GM19397 (cell line): ENCODE measurements around the gene NSMF.
"Not testable (repeated sequence)": the region's sequence is repeated elsewhere in the genome, so short reads cannot be mapped to it uniquely, and the experiment has no call there.

ENCODE experiments used
- ATAC-seq: cut with Tn5 transposase; IDR thresholded peaks from one replicate; pipeline ENCODE4 v1.9.1; 2021; ENCODE audit warnings: mild to moderate bottlenecking, moderate library complexity; ENCODE audit not compliant: unreplicated experiment

The NSMF gene

GRCh38 chr9:137477778-137478612 lies 18.9 kb upstream of the NSMF start:
- no peak for ATAC-seq

GRCh38 chr9:137476856-137477255 lies 17.7 kb upstream of the NSMF start:
- ATAC-seq, result no peak

GRCh38 chr9:137475666-137476065 lies 16.5 kb upstream of the NSMF start:
- no peak for ATAC-seq

- ATAC-seq, result no peak
Observed at GRCh38 chr9:137474271-137474670, 15.1 kb upstream of the NSMF start.

GRCh38 chr9:137470785-137471184 lies 11.7 kb upstream of the NSMF start:
- ATAC-seq, result no peak

- ATAC-seq, result no peak
Observed at GRCh38 chr9:137467896-137468295, 8.8 kb upstream of the NSMF start.

- no peak for ATAC-seq
Observed at GRCh38 chr9:137467161-137467581, 8.0 kb upstream of the NSMF start.

GRCh38 chr9:137466389-137467085 lies 7.4 kb upstream of the NSMF start:
- not testable (repeated sequence) for ATAC-seq

GRCh38 chr9:137465720-137466388 lies 6.7 kb upstream of the NSMF start:
- no peak for ATAC-seq

GRCh38 chr9:137465000-137465719 lies 6.0 kb upstream of the NSMF start:
- no peak for ATAC-seq

GRCh38 chr9:137464291-137464999 lies 5.3 kb upstream of the NSMF start:
- ATAC-seq, result no peak

- no peak for ATAC-seq
Observed at GRCh38 chr9:137463931-137464290, 4.8 kb upstream of the NSMF start.

GRCh38 chr9:137462986-137463930 lies 4.1 kb upstream of the NSMF start:
- ATAC-seq, result no peak

- no peak for ATAC-seq
Observed at GRCh38 chr9:137462396-137462985, 3.4 kb upstream of the NSMF start.

GRCh38 chr9:137461663-137462395 lies 2.7 kb upstream of the NSMF start:
- peak; percentile 43 for ATAC-seq

GRCh38 chr9:137461316-137461662 lies 2.2 kb upstream of the NSMF start:
- ATAC-seq, result no peak

GRCh38 chr9:137460363-137461315 lies 1.5 kb upstream of the NSMF start:
- ATAC-seq, result no peak
